NCI-H1436 treated with DMSO at 0.1 percent for 48 hours (cell line): ENCODE measurements around the gene EIF4EBP2.

Experiments used
- DNase-seq: peaks from one replicate; lab custom pipeline; 2025; lab: John Stamatoyannopoulos, UW

Gene EIF4EBP2

DNA sequence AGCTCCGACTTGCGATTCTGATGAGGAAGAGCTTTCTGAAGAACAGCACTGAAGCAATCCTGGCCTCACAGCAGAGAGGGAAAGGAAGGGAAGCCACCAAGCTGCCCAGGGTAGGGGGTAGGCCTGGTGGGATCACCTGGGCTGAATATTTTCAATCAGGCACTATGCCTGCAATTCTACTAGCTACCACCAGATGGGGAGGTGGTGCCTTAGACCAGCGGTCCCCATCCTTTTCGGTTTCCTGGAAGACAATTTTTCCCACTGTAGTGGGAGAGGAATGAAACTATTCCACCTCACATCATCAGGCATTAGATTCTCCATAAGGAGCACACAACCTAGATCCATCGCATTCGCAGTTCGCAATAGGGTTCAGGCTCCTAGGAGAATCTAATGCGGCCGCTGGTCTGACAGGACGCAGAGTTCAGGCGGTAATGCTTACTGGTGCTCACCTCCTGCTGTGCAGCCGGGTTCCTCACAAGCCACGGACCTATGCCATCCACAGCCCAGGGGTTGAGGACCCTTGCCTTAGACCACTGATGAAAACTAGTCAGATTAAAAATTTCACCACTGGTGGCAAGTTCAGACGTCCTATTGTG, 24.3 kb upstream of the EIF4EBP2 start:
- no peak for DNase-seq

GRCh38 chr10:70380350-70381135, 23.4 kb upstream of the EIF4EBP2 start:
- DNase-seq: no peak

DNA sequence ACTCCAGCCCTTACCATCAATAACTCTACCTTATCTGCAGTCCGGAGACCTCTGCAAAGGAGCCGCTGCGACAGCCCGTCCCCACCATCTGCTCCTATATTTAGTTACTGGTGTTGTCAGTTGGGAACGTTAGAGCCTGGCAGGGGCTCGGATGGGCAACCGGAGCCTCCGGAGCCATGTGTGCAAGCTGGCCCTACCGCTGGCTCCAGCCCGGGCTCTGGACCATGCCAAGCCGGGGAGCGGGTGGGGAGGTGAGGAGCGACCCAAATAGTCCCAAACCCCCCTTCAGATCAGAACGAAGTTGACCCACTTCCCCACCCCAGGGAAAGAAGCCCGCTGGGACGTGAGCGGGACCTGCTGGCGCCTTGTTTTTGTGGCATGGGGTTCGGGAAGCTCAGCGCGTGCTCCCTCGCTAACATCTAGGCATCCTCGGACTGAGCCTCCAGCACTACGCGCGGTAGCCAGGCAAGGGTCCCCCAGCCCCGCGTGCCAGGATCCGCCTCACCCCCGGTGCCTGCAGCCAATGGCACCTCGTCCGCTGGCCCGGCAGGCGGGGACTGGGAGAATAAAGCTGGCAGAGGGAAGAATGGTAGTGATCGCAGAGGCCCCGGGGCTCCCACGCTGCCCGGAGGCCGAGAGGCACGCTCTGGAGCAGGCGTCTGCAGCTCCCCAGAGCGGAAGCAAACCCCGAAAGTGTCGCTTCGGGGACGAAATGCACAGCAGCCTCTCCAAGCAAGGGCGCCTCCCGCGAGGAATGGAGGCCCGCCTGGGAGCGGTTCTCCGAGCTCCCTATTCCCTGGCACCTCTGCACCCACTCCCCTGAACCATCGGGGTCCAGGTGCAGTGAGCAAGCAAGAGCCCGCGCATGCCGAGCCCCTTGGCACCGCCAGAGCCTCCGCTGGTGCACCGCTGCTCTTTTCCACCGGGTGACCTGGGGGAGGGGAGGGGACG, 22.2 kb upstream of the EIF4EBP2 start:
- no peak for DNase-seq

GRCh38 chr10:70391654-70392053, 12.3 kb upstream of the EIF4EBP2 start:
- DNase-seq: no peak

DNA sequence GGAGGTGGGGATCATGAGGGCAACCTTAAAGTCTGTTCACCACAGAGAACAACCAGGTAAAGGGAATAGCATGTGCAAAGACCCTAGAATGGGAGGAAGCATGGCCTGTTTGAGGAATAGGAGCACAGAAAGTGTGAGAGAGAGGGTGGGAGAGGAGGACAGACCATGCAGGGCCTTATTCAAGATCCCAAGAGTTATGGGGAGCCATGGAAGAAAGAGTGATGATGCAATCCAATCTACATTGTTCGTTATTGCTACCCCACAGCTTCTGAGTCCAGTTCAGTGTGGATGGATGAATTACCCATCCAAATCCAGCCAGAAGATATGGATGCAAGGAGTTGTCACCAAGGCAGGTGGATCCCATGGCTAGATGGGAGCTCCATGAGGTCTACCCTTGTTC, 7.8 kb upstream of the EIF4EBP2 start:
- DNase-seq: no peak

DNA sequence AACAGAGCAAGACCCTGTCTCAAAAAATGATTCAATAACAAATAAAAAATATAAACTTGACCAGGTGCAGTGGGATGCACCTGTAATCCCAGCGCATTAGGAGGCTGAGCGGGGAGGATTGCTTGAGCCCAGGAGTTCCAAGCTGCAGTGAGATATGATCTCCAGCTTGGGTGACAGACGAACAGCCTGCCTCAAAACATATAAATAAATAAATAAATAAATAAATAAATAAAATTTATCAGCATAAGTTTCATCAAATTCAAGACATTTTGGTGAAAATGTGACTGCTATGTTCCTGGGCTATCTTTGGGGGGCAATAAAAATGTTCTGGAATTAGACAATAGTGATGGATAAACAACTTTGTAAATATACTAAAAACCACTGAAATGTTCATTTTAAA, 4.8 kb upstream of the EIF4EBP2 start:
- DNase-seq: no peak

- DNase-seq: no peak
Measured at GRCh38 chr10:70403483-70404035, 386 bp upstream of the EIF4EBP2 start.

DNA sequence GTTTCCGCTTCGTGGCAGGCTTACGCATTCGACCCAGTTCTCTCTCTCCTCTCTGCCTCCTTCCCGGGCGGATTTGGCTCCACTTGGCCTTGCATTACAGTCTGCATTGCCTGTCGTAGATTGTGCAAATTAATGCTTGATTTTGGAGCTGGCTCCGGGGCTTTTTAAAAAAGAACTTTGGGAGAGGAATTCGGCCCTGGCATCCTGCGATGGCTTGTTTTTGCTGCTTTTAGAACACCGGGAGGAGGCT, 767 bp downstream of the EIF4EBP2 start:
- DNase-seq: no peak

- no peak for DNase-seq
Measured at GRCh38 chr10:70405037-70405824, 1.3 kb downstream of the EIF4EBP2 start.

DNA sequence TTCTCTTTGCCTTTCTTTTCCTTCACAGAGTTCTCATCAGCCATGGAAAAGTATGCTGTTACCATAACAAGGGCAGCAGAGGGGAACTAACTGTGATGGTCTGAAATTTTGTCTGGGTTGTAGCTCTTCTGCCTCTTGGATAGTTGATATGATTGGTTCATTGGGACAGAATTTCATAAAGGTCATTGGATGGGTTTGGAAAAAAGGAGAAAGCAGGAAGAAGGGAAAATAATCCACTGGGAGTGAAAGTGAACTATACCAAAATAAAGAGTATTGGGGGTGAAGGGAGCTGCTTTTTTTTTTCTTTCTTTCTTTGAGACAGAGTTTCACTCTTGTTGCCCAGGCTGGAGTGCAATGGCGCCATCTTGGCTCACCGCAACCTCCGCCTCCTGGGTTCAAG, 5.8 kb downstream of the EIF4EBP2 start:
- DNase-seq: no peak

GRCh38 chr10:70410608-70411007, 6.7 kb downstream of the EIF4EBP2 start:
- no peak for DNase-seq

DNA sequence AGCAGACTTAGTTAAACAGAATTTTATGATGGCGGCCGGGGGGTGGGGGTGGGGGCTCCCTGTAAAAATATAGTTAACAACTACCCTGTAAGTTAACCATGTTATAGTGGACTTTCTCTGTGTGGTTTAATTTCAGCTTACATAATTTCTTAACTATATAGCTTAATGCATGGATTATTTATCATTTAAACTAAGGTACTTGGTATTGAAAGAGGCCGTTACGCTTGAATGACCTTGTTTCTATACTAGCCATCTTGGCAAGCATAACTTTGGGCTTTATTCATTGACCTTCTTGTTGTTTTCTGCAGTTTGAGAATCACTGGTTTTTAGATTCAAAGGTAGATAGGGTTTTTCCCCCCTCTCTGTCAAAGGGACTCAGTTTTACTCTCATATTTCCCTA, 8.4 kb downstream of the EIF4EBP2 start:
- no peak for DNase-seq

DNA sequence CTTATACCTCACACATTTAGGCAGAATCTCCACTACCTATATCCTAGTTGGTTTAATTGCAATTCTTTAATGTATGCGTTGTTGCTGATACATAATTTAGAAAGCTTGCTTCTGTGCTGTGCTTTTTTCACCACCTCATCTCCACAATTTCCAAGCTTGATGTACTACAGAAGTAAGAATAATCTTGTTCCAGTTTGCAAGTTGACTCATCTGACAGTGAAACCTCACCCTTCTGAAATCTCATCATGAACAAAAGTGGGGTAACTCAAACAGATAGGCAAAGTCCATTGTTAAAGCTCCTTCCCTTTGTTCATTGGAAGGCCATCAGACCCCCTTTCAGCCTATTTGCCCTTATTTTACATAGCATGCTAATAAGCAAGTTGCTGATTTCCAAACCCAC, 13.6 kb downstream of the EIF4EBP2 start:
- DNase-seq: no peak

DNA sequence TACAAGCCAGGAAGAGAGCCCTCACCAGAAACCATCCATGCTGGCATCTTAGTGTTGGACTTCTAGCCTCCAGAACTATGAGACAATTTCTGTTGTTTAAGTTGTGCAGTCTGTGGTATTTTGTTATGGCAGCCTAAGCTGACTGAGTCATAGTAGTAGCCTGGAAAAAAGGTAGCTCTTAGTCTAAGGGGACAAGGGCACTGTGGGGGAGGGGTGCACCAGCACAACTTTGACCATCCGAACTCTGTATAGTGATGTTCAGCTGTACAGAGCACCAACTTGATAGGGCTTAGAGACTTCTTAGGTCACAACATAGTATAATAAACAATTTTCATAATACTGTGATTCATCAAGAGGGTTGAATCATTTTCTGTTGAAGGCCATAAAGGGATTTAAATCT, 14.3 kb downstream of the EIF4EBP2 start:
- DNase-seq: no peak

DNA sequence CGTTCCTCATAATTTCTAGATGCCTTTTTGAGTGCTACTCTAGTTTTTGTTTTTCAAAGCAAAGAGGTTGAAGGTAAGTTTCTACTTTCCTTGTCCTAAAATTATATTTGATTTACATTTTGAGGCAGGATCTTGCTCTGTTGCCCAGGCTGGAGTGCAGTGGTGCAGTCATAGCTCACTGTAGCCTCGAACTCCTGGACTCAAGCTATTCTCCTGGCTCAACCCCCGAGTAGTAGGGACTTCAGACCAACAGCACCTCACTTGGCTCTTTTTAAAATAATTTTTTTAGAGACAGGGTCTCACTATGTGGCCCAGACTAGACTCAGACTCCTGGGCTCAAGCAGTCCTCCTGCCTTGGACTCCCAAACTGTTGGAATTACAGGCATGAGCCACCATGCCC, 14.8 kb downstream of the EIF4EBP2 start:
- DNase-seq: no peak

- no peak for DNase-seq
Measured at GRCh38 chr10:70424320-70424719, 20.4 kb downstream of the EIF4EBP2 start.

- no peak for DNase-seq
Measured at GRCh38 chr10:70425096-70425495, 21.2 kb downstream of the EIF4EBP2 start.

DNA sequence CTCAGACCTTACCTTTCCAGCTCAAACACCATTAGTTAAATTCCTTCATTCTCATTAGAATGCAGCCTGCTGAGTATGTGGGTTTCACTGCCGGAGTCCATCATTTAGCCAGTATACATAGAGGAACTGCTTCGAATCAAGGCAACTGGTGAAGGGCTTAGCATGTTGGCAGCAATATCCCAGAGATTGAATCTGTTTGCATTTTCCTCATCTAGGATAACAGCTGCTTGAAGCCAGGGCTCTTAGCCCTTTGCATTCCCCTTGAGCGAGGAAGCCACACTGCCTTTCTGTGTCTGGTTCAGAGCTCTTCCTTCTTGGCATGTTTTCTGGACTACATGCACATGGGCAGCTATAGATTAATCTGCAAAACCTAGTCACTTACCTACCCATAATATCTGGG, 22.9 kb downstream of the EIF4EBP2 start:
- DNase-seq: no peak

DNA sequence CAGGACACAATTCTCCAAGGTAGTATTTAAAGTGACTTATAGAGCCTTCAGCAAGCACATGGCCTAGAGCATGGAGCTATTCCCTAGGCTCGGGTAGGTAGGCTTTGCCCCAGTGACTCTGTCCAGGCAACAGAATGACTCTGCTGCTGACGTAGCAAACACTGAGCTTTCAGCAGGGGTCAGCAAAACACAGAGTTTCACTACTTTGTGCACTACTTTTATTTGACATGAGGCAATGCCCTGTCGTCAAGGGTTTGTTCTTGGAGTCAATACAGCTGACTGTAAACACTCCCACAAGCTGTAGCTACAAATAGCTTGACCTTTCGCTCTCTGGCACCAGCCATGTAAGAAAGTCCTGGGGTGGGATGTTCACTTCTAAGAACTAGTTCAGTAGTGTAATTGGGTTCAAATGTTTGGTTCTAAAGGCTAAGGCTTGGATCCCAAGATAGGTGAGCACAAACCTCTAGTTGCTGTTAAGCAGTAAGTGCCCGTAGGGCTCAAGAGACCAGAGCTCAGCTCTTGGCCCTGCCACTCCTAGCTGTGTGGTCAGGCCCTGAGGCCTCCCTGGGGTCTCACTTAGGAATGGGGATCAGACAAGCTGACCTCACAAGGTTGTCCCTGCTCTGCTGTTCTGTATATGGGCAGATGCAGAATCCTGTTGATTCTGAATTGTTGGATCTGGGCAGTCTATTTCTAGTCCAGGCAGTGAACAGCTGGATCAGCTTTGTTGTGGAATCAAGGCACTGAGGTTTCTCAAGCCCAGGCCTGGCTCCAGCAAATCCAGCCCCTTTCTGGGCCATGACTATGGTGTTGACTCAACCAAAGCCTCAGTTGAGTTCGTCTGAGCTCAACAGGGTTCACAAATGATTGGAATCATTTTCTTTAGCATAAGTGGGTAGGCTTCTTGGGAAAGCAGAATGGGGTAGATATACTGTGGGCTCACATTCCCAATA, 26.8 kb downstream of the EIF4EBP2 start:
- DNase-seq: no peak

DNA sequence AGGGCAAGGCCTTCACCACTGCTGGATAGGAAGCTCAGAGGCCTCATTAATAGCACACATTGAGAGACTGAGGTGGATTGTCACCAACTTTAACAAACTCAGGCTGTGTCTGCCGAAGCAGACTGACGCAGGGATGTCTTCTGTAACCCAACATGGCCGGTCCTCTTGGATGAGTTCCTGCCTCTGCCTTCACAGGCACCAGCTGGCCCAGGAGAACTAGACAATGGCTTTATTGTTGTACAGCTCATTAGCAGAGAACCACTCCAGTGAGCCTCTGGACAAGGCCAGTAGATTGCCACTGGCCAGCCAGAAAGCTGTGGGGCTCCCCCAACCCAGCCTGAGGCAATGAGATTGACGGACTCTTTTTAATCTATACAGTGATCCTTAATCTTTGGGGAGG, 28.2 kb downstream of the EIF4EBP2 start:
- no peak for DNase-seq
